Activated naive CD4-positive, alpha-beta T cell treated with anti-CD3 and anti-CD28 coated beads, Interleukin-2, amount 10 ng/mL, durations not matched to agents 7 days and 5 days (primary cell): ENCODE results near the gene CTR9.
"Not testable (repeated sequence)": the region's sequence is repeated elsewhere in the genome, so short reads cannot be mapped to it uniquely, and the experiment has no call there.

Experiments
- CTCF ChIA-PET: fragments of 350-600 bp; sonication (Branson Sonifier 250); formaldehyde crosslinking; loops from one replicate; lab custom pipeline; 2021; ENCODE audit warnings: antibody characterized with exemption; lab: Charles Lee
- DNase-seq: peaks from one replicate; pipeline ENCODE4 v3.0.0-alpha.2; 2020
- H3K27ac Mint-ChIP-seq: one replicate; pipeline ENCODE4 v1.8.0; 2021; ENCODE audit warnings: mild to moderate bottlenecking, moderate library complexity, mixed read lengths
- H3K27me3 Mint-ChIP-seq: one replicate; pipeline ENCODE4 v1.8.0; 2021; ENCODE audit warnings: mild to moderate bottlenecking, mixed read lengths
- H3K36me3 Mint-ChIP-seq: one replicate; pipeline ENCODE4 v1.8.0; 2021; ENCODE audit warnings: mixed read lengths
- H3K4me1 Mint-ChIP-seq: one replicate; pipeline ENCODE4 v1.8.0; 2021; ENCODE audit warnings: mixed read lengths
- H3K4me3 Mint-ChIP-seq: one replicate; pipeline ENCODE4 v1.8.0; 2021; ENCODE audit warnings: mild to moderate bottlenecking, moderate library complexity, mixed read lengths
- H3K9me3 Mint-ChIP-seq: one replicate; pipeline ENCODE4 v1.8.0; 2021; ENCODE audit warnings: mixed read lengths

Gene CTR9

DNA sequence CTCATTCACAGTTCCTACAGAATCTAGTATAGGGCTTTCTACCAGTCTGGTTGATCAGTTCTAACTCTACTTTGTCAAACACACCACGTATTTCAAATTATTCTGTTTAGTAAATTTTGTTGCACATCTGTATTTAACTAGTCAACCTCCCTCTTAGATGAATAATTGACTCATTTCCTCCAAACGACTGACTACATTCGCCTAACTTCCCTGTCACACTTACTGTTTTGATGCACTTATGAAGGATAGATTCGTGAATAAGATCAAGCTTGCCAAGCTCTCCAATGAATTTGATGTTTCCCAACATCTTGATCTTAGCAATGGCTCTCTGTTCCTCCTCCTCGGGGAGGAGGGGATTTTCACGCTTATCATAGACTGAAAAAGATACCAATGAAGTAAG is 52.6 kb downstream of the CTR9 start:
- peaks cover 86% of the 10 kb centered on the region for H3K36me3 Mint-ChIP-seq
- H3K4me3 Mint-ChIP-seq = no peak overlapping the region
- H3K27me3 Mint-ChIP-seq = peaks cover 5% of the 10 kb centered on the region
- no peak overlapping the region for H3K27ac Mint-ChIP-seq
- DNase-seq = no peak
- peaks cover 78% of the 10 kb centered on the region for H3K4me1 Mint-ChIP-seq
- H3K9me3 Mint-ChIP-seq = no peaks in the 10 kb centered on the region
- CTCF ChIA-PET = interaction anchor here (1.5 to 4.9 kb wide), 2 partner anchors 11 to 224 kb away, joined by 5 to 37 read pairs; no protein-coding TSS in a partner anchor

DNA sequence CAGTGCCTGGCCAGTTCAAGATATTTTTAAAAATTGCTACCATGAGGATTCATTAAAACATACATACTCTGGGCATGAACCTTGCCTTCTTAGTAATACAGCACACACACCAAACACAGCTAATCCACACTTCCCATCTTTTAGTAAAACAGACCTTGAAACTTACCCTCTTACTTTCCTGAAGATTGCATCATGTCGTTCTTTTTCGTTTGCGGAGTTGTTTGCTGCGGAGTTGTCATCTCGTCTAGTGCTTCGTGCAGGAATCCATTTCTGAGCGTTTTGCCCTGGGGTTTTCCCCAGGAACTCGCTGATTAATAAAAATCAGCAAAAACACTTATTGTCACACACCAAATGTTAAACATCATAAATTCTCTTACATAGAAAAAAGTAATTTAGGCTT is 54.7 kb downstream of the CTR9 start:
- Mint-ChIP-seq H3K27ac (peak overlapping the region; percentile 33), H3K36me3 (peaks cover 67% of the 10 kb centered on the region), H3K27me3 (peaks cover 9% of the 10 kb centered on the region), H3K9me3 (no peaks in the 10 kb centered on the region), H3K4me1 (peaks cover 72% of the 10 kb centered on the region), H3K4me3 (peak overlapping the region; percentile 33)
- CTCF ChIA-PET = interaction anchor here (0.6 to 4.9 kb wide), 2 partner anchors 13 to 21 kb away, joined by 3 to 37 read pairs; no protein-coding TSS in a partner anchor
- no peak for DNase-seq

DNA sequence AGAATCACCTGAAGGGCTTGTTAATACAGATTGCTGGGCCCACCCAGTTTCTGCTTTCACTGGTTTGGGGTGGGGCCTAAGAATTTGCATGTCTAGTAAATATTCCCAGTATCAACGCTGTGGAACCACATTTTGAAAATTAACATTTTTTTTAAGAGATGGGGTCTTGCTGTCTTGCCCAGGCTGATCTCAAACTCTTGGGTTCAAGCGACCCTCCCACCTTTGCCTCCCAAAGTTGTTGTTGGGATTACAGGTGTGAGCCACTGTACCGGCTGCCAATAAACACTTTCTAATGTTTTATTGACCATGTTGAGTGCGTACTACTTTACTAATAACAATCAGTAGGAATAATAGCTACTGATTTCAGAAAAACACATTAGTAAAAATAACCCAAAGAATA is 55.2 kb downstream of the CTR9 start:
- DNase-seq = no peak
- H3K27me3 Mint-ChIP-seq = peaks cover 9% of the 10 kb centered on the region
- H3K4me1 Mint-ChIP-seq = peaks cover 68% of the 10 kb centered on the region
- peak overlapping the region; percentile 83 for H3K4me3 Mint-ChIP-seq
- CTCF ChIA-PET = interaction anchor here (4.9 kb wide), 1 partner anchor 14 kb away, joined by 37 read pairs; no protein-coding TSS in a partner anchor
- no peaks in the 10 kb centered on the region for H3K9me3 Mint-ChIP-seq
- H3K36me3 Mint-ChIP-seq = peaks cover 63% of the 10 kb centered on the region
- no peak overlapping the region for H3K27ac Mint-ChIP-seq

DNA sequence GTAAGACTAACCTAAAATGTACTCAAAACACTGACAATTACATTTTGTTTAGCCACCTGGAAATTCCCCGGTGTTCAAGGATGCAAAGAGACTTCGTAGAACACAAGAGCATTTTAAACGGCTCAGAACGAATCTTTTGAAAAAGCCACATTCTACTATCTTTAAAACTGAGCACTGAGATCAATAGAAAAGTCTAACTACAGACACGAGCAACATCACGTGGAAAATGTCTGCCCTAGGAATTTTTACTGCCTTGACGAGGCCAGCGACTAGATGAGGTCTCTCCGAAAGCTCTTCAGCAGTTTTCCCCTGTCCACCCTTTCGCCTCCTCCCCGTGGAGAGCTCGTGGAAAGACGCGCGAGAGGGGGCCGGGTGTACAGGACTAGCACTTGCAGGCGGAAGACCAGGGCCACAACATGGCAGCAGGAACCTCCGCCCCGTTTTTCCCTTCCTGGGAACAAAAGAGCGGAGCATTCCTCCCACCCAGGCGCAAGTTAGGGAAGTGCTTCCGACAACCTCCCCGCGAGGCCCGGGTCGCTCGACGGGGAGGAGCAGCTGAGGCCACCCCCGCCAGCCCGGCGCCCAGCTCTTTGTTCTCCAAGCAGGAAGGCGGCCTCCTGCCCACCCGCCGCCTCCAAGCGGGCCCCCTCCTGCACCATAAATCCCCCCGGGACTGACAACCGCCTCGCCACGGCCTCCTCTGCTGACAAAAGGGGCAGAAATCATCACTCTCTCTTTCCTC is 56.6 kb downstream of the CTR9 start:
- H3K27ac Mint-ChIP-seq = peak overlapping the region; percentile 99
- H3K4me1 Mint-ChIP-seq = peaks cover 55% of the 10 kb centered on the region
- H3K27me3 Mint-ChIP-seq = peaks cover 9% of the 10 kb centered on the region
- CTCF ChIA-PET = interaction anchor here (1.2 kb wide), 1 partner anchor 15 kb away, joined by 4 read pairs; no protein-coding TSS in a partner anchor
- peak; percentile 64 for DNase-seq
- H3K4me3 Mint-ChIP-seq = peak overlapping the region; percentile 83
- H3K9me3 Mint-ChIP-seq = no peaks in the 10 kb centered on the region
- H3K36me3 Mint-ChIP-seq = peaks cover 56% of the 10 kb centered on the region

DNA sequence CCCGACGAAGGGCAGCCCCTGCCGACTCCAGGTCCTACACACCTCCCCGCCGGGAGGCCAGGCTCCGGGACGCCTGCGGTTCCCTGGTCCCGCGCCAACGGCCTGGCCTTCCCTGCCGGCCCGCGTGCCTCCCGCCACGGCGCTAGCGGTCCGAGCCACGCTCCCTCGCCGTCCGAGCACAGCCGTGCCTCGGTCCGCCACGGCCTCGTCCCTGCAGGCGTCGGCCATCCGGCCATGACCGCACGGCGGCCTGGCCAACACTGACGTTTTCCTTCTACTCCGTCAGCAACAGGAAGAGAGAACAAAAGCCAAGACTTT is 57.1 kb downstream of the CTR9 start:
- DNase-seq = no peak
- peaks cover 54% of the 10 kb centered on the region for H3K4me1 Mint-ChIP-seq
- H3K9me3 Mint-ChIP-seq = no peaks in the 10 kb centered on the region
- H3K27ac Mint-ChIP-seq = peak overlapping the region; percentile 99
- H3K27me3 Mint-ChIP-seq = peaks cover 9% of the 10 kb centered on the region
- H3K4me3 Mint-ChIP-seq = peak overlapping the region; percentile 83
- CTCF ChIA-PET = interaction anchor here (0.9 to 1.2 kb wide), 3 partner anchors 15 to 126 kb away, joined by 4 to 5 read pairs (median 4); no protein-coding TSS in a partner anchor
- peaks cover 53% of the 10 kb centered on the region for H3K36me3 Mint-ChIP-seq

DNA sequence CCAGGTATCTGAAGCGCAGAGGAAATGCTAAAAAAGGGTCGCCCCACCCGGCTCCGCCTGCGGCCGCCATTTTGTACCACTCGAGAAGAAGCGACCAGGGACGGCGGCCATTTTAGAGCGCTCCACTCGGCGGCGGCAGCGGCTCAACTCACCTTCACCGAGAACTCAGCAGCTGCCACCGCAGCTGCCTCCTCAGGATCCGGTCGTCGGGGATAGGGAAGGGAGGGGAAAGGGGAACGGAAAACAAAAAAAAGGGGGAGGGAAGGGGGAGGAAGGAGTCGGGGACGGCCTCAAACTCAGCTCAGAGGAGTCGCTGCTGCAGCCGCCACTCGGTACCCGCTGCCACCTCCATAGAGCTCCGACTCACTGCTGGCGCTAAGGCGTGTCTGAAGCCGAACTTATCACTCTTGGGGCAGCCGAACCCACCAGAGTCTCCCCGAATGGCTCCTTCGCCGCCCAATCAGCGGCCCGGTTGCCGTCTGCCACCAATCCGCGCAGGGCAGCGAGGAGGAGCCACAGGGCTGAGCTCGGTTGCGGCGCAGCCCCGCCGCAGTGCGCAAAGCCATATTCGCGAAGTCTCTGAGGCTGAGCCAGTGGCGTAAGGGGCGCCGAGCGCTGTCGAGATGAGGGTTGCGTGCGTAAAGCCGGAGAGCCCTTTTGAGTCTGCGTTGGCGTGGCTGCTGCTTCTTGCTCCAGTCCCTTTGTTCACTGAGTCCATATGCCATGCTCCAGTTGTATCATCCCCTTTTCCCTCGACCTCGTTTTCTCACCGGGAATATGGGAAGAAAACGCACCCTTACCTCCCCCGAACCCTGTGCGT is 57.7 kb downstream of the CTR9 start, which contains the start of gene EIF4G2:
EIF4G2 (minus strand) TSS at position 374 of the 820 bp plus-strand sequence.
- DNase-seq = peak; percentile 98
- H3K27ac Mint-ChIP-seq = peak within 1 kb of the TSS; percentile 99
- H3K27me3 Mint-ChIP-seq = peaks cover 9% of the 10 kb centered on the region
- peaks cover 48% of the 10 kb centered on the region for H3K4me1 Mint-ChIP-seq
- peaks cover 48% of the 10 kb centered on the region for H3K36me3 Mint-ChIP-seq
- peak within 1 kb of the TSS; percentile 83 for H3K4me3 Mint-ChIP-seq
- no peaks in the 10 kb centered on the region for H3K9me3 Mint-ChIP-seq
- CTCF ChIA-PET = interaction anchor here (0.7 to 1.4 kb wide), 9 partner anchors 16 to 220 kb away, joined by 3 to 7 read pairs (median 4); partner anchors contain the start of gene ZBED5

DNA sequence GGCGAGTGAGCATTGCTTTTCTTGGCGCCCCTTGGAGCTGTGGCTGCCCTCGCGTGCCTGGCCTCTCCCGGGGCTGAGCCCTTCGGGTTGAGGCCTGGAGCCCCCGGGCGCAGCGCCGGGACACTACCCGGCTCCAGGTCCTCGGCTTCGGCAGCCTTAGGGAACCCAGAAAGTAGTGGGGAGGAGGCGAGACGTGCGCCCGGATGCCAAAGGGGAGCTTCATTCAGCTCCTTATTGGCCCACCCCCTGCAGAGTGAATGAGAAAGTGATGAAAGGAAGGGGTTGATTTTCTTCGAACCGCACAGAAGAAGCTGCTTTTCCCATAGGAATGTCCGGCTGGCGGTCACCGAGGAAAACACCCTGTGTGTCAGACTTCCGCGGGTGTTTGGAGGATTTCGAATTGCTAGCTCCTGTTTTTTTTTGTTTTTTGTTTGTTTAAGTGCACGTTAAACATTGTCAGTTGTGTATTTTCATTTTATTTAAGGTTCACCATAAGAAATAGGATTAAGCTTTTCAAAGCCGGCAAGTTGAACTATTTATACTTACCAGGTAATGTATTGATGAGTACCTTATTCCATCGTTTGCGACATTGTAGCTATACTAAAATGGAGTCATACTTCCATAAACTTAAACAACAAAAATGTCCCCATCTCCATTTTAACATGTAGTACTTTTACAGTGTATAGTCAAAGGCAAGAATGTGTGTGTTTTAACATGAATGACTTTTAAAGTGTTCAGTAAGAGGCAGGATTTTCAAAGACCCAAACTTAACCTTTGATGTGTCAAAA is 58.5 kb downstream of the CTR9 start:
- Mint-ChIP-seq H3K9me3 (no peaks in the 10 kb centered on the region), H3K36me3 (peaks cover 40% of the 10 kb centered on the region), H3K27me3 (peaks cover 9% of the 10 kb centered on the region), H3K27ac (peak overlapping the region; percentile 99), H3K4me3 (peak overlapping the region; percentile 83), H3K4me1 (peaks cover 42% of the 10 kb centered on the region)
- peak; percentile 63 for DNase-seq
- CTCF ChIA-PET = interaction anchor here (0.7 to 1.4 kb wide), 9 partner anchors 17 to 219 kb away, joined by 3 to 7 read pairs (median 3); partner anchors contain the start of gene ZBED5

DNA sequence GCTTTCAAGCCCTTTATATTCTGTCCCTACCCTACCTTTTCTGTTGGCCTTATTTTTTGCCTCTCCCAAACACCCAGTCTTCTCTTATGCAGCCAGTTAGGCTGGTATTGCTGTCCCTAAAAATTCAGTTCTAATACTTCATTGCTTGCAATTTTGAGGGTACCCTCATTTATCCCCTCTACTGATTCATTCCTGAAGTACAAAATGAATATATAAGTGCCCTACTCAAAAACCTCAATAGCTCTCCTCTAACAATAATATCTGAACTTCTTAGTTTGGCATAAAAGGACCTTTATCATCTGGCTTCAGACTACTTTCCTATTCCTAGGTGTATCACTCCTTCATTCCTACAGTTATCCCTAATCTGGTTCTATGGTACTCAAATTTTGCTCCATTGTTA is 62.9 kb downstream of the CTR9 start:
- peaks cover 14% of the 10 kb centered on the region for H3K4me1 Mint-ChIP-seq
- no peaks in the 10 kb centered on the region for H3K9me3 Mint-ChIP-seq
- H3K36me3 Mint-ChIP-seq = peaks cover 7% of the 10 kb centered on the region
- H3K4me3 Mint-ChIP-seq = no peak overlapping the region
- peaks cover 6% of the 10 kb centered on the region for H3K27me3 Mint-ChIP-seq
- H3K27ac Mint-ChIP-seq = no peak overlapping the region
- DNase-seq = no peak
- CTCF ChIA-PET = no interaction called here

DNA sequence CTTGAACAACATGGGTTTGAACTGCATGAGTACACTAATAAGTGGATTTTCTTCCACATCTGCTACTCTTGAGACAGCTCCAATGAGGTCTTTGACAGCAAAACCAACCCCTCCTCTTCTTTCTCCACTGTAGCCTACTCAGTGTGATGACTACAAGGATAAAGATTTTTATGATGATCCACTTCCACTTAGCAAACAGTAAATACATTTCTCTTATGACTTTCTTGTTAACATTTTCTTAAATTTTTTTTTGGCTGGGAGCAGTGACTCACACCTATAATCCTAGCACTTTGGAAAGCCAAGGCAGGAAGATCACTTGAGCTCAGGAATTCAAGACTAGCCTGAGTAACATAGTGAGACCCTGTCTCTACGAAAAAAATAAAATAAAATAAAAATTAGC is 67.5 kb downstream of the CTR9 start:
- Mint-ChIP-seq H3K4me3 (no peak overlapping the region), H3K9me3 (no peaks in the 10 kb centered on the region), H3K27ac (no peak overlapping the region), H3K27me3 (peaks cover 5% of the 10 kb centered on the region), H3K4me1 (peaks cover 4% of the 10 kb centered on the region), H3K36me3 (no peaks in the 10 kb centered on the region)
- no peak for DNase-seq
- CTCF ChIA-PET = no interaction called here

DNA sequence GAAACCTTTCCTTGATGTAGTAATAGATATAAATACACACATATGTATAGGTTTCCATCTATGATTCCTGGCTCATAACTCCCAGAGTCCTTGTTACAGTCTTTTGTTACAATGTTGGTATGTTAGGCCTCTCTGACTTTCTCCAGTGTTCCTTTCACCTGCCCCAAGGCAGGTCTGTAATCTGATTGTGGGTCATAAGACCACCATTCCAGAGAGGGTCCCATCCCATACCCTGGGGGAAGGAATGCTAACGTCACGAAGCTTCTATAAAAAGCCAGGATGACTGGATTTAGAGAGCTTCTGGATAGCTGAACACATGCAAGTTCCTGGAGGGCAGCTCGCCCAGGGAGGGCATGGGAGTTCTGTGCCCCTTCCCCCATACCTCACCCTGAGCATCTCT is 71.4 kb downstream of the CTR9 start:
- H3K27ac Mint-ChIP-seq, H3K9me3 Mint-ChIP-seq, DNase-seq, CTCF ChIA-PET, H3K4me3 Mint-ChIP-seq, H3K36me3 Mint-ChIP-seq, H3K27me3 Mint-ChIP-seq: not testable (repeated sequence)
- H3K4me1 Mint-ChIP-seq = peaks cover 11% of the 10 kb centered on the region

DNA sequence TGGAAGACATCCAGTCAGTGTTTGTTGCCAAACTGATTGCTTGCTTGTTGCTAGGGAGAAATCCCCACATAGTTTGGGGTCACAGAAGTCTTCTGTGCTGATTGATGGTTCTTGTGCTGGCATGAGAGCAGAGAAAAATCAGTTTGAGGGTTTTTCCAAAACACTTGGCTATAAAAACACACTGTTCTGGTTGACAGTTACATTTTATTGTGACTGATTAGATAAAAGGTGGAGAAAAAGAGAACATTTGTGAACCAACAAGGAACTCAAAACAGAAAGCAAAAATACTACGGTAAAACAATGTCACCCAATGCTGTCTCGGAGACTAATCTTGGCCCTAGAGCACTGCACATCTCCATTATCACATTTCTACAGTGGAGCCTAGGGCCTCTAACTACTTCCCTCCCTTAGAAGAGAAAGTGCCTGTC is 72.1 kb downstream of the CTR9 start:
- H3K27me3 Mint-ChIP-seq = no peaks in the 10 kb centered on the region

DNA sequence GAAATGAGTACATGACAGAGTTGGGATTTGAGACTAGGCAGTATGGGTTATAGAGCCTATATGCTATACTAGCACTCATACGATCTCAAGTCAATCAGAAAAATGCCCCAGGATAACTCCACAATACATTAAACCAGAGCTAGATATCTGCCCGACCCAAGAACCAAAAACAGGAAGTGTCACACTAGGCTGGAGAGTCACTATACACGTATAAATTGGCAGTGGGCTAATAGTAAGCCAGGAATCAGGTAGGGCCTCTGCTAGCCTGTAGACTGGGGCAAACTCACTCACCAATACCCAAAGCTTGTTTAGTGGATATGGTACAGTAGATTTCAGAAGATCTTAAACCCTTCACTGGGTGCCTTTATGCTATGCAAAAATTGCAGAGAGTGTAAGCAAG is 73.8 kb downstream of the CTR9 start:
- Mint-ChIP-seq H3K4me3 (no peak overlapping the region), H3K9me3 (no peaks in the 10 kb centered on the region), H3K4me1 (peaks cover 11% of the 10 kb centered on the region), H3K27me3 (no peaks in the 10 kb centered on the region), H3K27ac (no peak overlapping the region), H3K36me3 (no peaks in the 10 kb centered on the region)
- CTCF ChIA-PET = no interaction called here
- DNase-seq = no peak

More for the DNA sequence above, 72.1 kb downstream of the CTR9 start:
- Mint-ChIP-seq H3K4me3 (no peak overlapping the region), H3K9me3 (no peaks in the 10 kb centered on the region), H3K4me1 (peaks cover 11% of the 10 kb centered on the region), H3K36me3 (no peaks in the 10 kb centered on the region), H3K27ac (no peak overlapping the region)
- CTCF ChIA-PET = no interaction called here
- no peak for DNase-seq

DNA sequence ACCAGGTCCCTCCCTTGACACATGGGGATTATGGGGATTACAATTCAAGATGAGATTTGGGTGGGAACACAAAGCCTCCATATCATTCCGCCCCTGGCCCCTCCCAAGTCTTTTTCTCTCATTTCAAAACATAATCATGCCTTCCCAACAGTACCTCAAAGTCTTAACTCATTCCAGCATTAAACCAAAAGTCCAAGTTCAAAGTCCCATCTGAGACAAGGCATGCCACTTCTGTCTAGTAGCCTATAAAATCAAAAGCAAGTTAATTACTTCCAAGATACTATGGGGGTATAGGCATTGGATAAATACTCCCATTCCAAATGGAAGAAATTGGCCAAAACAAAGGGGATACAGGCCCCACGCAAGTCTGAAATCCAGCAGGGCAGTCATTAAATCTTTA is 77.4 kb downstream of the CTR9 start:
- no peaks in the 10 kb centered on the region for H3K9me3 Mint-ChIP-seq
- CTCF ChIA-PET = no interaction called here
- H3K27ac Mint-ChIP-seq = no peak overlapping the region
- H3K36me3 Mint-ChIP-seq = no peaks in the 10 kb centered on the region
- DNase-seq = no peak
- no peak overlapping the region for H3K4me3 Mint-ChIP-seq
- no peaks in the 10 kb centered on the region for H3K27me3 Mint-ChIP-seq
- peaks cover 8% of the 10 kb centered on the region for H3K4me1 Mint-ChIP-seq
